Astrocyte (in vitro differentiated cells and primary cell): Measurements from ENCODE around the gene VRK1. TPM values are rescaled to one million over a fixed set of nuclear protein-coding genes. Genes with fewer than 3 reads are reported as not detected.

ENCODE experiments used
- DNase-seq: peaks from one replicate; pipeline ENCODE4 v3.0.0-alpha.2; 2010; ENCODE audit warnings: low read depth
- FAIRE-seq: peaks from 2 replicates; lab custom pipeline; 2011; peaks lifted over from hg19 to GRCh38; lab: Jason Lieb, UNC
- H2AFZ ChIP-seq: 2 replicates; pipeline ENCODE4 v1.6.0; 2012; ENCODE audit warnings: low read depth, low read length, inconsistent platforms
- H3K27ac ChIP-seq: 2 replicates; pipeline ENCODE4 v1.5.1; 2011; ENCODE audit warnings: low read depth, low read length, inconsistent platforms
- H3K27me3 ChIP-seq: 2 replicates; pipeline ENCODE4 v1.6.0; 2011; ENCODE audit warnings: low read length, inconsistent platforms; ENCODE audit not compliant: insufficient read depth
- H3K36me3 ChIP-seq: 2 replicates; pipeline ENCODE4 v1.5.1; 2011; ENCODE audit warnings: low read length, inconsistent platforms; ENCODE audit not compliant: insufficient read depth
- H3K4me1 ChIP-seq: 2 replicates; pipeline ENCODE4 v1.5.1; 2011; ENCODE audit warnings: low read length, inconsistent platforms; ENCODE audit not compliant: insufficient read depth
- H3K4me2 ChIP-seq: 2 replicates; pipeline ENCODE4 v1.6.0; 2012; ENCODE audit warnings: low read length, inconsistent platforms
- H3K4me3 ChIP-seq: 2 replicates; pipeline ENCODE4 v1.5.1; 2011; ENCODE audit warnings: low read depth, mild to moderate bottlenecking, low read length, inconsistent platforms; ENCODE audit not compliant: insufficient read depth
- H3K79me2 ChIP-seq: 2 replicates; pipeline ENCODE4 v1.6.0; 2012; ENCODE audit warnings: mild to moderate bottlenecking, low read length, inconsistent platforms; ENCODE audit not compliant: insufficient read depth
- H3K9ac ChIP-seq: 2 replicates; pipeline ENCODE4 v1.6.0; 2012; ENCODE audit warnings: mild to moderate bottlenecking, low read length, inconsistent platforms
- H3K9me3 ChIP-seq: 2 replicates; pipeline ENCODE4 v1.5.1; 2012; ENCODE audit warnings: low read depth, mild to moderate bottlenecking, low read length, inconsistent platforms; ENCODE audit not compliant: insufficient read depth
- H4K20me1 ChIP-seq: 2 replicates; pipeline ENCODE4 v1.6.0; 2012; ENCODE audit warnings: low read length, inconsistent platforms; ENCODE audit not compliant: insufficient read depth
- H3K27ac Mint-ChIP-seq: one replicate; pipeline ENCODE4 v1.8.0; 2021; ENCODE audit warnings: mild to moderate bottlenecking, mixed read lengths; ENCODE audit not compliant: unreplicated experiment
- H3K27me3 Mint-ChIP-seq: one replicate; pipeline ENCODE4 v1.8.0; 2021; ENCODE audit warnings: low read depth, mixed read lengths; ENCODE audit not compliant: unreplicated experiment
- H3K36me3 Mint-ChIP-seq: one replicate; pipeline ENCODE4 v1.8.0; 2021; ENCODE audit warnings: low read depth, mixed read lengths; ENCODE audit not compliant: unreplicated experiment
- H3K4me1 Mint-ChIP-seq: one replicate; pipeline ENCODE4 v1.8.0; 2021; ENCODE audit warnings: low read depth, mixed read lengths; ENCODE audit not compliant: unreplicated experiment
- H3K4me3 Mint-ChIP-seq: one replicate; pipeline ENCODE4 v1.8.0; 2021; ENCODE audit warnings: mild to moderate bottlenecking, moderate library complexity, mixed read lengths; ENCODE audit not compliant: unreplicated experiment
- H3K9me3 Mint-ChIP-seq: one replicate; pipeline ENCODE4 v1.8.0; 2021; ENCODE audit warnings: mild to moderate bottlenecking, mixed read lengths; ENCODE audit not compliant: unreplicated experiment
- CTCF ChIP-seq: IDR thresholded peaks from 2 replicates; pipeline ENCODE4 v1.5.1; 2011; ENCODE audit warnings: low read depth, mild to moderate bottlenecking, inconsistent platforms, low read length, moderate library complexity; ENCODE audit not compliant: insufficient read depth
- EZH2 ChIP-seq: IDR thresholded peaks from 2 replicates; pipeline ENCODE4 v1.6.1; 2012; ENCODE audit warnings: mild to moderate bottlenecking, low read length, inconsistent platforms; ENCODE audit not compliant: insufficient read depth
- total RNA-seq: library from RNA; stranded (reverse); gene quantifications from 2 replicates; pipeline ENCODE4 v1.2.1, GENCODE V29; 2021

Gene VRK1
- total RNA-seq, 1 donor from 2014 or later, result 11.6 TPM

GRCh38 chr14:96795109-96795828 lies 1.9 kb upstream of the VRK1 start:
- Histone ChIP-seq H2AFZ (no peak overlapping the region), H3K79me2 (peaks cover 30% of the 10 kb centered on the region), H3K9me3 (no peaks in the 10 kb centered on the region), H3K27me3 (peaks cover under 1% of the 10 kb centered on the region), H3K36me3 (no peaks in the 10 kb centered on the region), H3K9ac (no peak overlapping the region), H3K4me2 (no peak overlapping the region), H3K27ac (no peak overlapping the region), H3K4me3 (no peak overlapping the region), H3K4me1 (peaks cover 5% of the 10 kb centered on the region), H4K20me1 (no peaks in the 10 kb centered on the region)
- no peak for TF ChIP-seq CTCF
- peaks cover 2% of the 10 kb centered on the region for H3K27me3 Mint-ChIP-seq
- H3K9me3 Mint-ChIP-seq, result peaks cover 3% of the 10 kb centered on the region
- H3K36me3 Mint-ChIP-seq, result no peaks in the 10 kb centered on the region
- DNase-seq, result no peak
- H3K27ac Mint-ChIP-seq, result no peak overlapping the region
- no peak for FAIRE-seq
- no peaks in the 10 kb centered on the region for H3K4me1 Mint-ChIP-seq
- H3K4me3 Mint-ChIP-seq, result no peak overlapping the region

- Histone ChIP-seq H3K27me3 (no peaks in the 10 kb centered on the region), H3K9ac (peak overlapping the region; percentile 86), H3K4me2 (peak overlapping the region; percentile 92), H3K4me1 (peaks cover 5% of the 10 kb centered on the region), H4K20me1 (no peaks in the 10 kb centered on the region), H3K79me2 (peaks cover 55% of the 10 kb centered on the region), H3K36me3 (no peaks in the 10 kb centered on the region), H2AFZ (peak overlapping the region; percentile 80), H3K27ac (peak overlapping the region; percentile 75), H3K4me3 (peak overlapping the region; percentile 83), H3K9me3 (no peaks in the 10 kb centered on the region)
- Mint-ChIP-seq H3K36me3 (no peaks in the 10 kb centered on the region), H3K27me3 (no peaks in the 10 kb centered on the region), H3K9me3 (peaks cover 3% of the 10 kb centered on the region), H3K4me3 (peak overlapping the region; percentile 95), H3K4me1 (no peaks in the 10 kb centered on the region), H3K27ac (peak overlapping the region; percentile 77)
- DNase-seq, result no peak
- no peak for FAIRE-seq
- no peak for TF ChIP-seq CTCF
- TF ChIP-seq EZH2, result no peak
These were observed 584 bp downstream of the VRK1 start for GRCh38 chr14:96797582-96798349.
